Daoy (cell line): ENCODE data around the gene ATP5F1A. TPM values are rescaled to one million over a fixed set of nuclear protein-coding genes. Genes with fewer than 3 reads are reported as not detected.
"Not testable (repeated sequence)": the region's sequence is repeated elsewhere in the genome, so short reads cannot be mapped to it uniquely, and the experiment has no call there.

Experiments used
- DNase-seq: peaks from one replicate; pipeline ENCODE4 v3.0.0-alpha.2; 2015; ENCODE audit warnings: low read depth
- total RNA-seq: library from RNA; depleted of rRNA; stranded (reverse); fragments of >200 nt; shearing (Covaris generic); gene quantifications from 2 replicates; pipeline ENCODE4 v1.2.3, GENCODE V29; 2014; rRNA removed

ATP5F1A gene
- total RNA-seq, 1 experiment from 2014 or later = 627 TPM

DNA sequence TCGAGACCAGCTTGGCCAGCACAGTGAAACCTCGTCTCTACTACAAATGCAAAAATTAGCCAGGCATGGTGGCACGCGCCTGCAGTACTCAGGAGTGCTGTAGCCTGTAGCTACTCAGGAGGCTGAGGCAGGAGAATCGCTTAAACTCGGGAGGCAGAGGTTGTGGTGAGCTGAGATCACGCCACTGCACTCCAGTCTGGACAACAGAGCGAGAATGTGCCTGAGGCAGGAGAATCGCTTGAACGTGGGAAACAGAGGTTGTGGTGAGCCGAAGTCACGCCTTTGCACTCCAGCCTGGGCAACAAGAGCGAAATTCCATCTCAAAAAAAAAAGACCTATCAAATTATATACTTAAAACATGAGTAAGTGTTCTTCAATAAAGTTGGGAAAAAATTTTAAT is 50.7 kb downstream of the ATP5F1A start:
- not testable (repeated sequence) for DNase-seq

DNA sequence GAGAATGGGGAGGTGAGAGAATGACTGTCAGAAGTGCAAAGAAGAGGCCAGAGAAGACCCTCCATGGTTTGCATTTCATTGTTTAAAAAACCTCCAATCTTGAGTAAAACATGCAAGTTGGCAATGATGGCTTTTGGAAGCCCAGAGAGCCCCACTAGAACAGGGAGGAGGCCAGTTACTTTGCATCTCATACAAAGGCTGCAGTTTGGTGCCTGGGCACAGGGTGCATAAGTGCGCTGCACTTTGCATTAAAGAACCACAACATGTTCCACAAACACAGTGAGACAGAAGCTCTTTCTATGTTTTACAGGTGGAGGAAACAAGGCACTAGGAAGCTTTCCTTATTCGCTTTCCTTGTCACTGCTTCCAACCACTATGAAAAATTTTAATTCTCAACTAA is 51.4 kb downstream of the ATP5F1A start:
- DNase-seq = no peak

- DNase-seq = no peak
Measured at GRCh38 chr18:46046126-46046525, 52.0 kb downstream of the ATP5F1A start.

DNA sequence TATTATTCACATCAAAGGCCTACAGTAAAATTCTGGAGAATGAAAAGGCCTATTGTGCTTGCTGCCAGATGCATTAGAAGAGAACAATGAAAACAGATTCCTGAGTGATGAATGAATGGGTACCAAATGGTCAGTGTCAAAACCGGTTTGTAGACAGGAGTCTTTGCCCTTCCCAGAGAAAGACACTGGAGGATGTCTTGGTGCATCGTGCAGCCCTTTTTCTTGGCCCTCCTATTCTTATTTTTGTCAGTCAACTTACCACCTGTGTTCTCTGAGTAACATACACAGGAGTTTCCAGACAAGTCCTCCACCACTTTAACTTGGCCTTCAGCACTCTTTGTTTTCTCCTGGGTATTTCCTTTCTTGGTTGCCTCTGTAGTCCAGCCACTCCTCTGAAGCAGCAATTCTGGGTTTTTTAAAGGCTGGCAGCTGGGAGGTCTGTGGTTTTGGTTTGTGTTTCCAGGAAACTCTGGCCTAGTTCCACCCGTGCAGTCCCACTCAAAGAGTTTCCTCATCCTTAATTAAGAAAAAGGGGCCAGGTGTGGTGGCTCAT is 55.4 kb downstream of the ATP5F1A start:
- DNase-seq = peak; percentile 23

DNA sequence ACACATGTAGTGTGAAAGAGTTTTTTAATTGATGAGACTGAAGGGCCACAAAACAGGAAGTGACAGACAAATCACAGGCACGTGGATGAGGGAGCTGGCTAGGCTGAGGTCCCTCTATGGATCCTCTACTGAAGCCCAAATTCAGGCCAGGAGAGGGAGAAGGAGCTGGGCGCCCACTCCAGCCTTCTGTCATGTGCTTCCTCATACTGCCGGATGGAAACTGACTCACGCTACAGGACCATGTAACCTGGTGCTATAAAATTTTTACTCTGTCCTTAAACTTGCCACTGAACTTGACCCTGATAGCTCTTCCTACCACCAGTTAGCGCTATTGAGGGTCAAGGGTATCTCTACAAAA is 57.4 kb downstream of the ATP5F1A start:
- DNase-seq = no peak

GRCh38 chr18:46040033-46040746 is 57.9 kb downstream of the ATP5F1A start:
- DNase-seq = no peak

DNA sequence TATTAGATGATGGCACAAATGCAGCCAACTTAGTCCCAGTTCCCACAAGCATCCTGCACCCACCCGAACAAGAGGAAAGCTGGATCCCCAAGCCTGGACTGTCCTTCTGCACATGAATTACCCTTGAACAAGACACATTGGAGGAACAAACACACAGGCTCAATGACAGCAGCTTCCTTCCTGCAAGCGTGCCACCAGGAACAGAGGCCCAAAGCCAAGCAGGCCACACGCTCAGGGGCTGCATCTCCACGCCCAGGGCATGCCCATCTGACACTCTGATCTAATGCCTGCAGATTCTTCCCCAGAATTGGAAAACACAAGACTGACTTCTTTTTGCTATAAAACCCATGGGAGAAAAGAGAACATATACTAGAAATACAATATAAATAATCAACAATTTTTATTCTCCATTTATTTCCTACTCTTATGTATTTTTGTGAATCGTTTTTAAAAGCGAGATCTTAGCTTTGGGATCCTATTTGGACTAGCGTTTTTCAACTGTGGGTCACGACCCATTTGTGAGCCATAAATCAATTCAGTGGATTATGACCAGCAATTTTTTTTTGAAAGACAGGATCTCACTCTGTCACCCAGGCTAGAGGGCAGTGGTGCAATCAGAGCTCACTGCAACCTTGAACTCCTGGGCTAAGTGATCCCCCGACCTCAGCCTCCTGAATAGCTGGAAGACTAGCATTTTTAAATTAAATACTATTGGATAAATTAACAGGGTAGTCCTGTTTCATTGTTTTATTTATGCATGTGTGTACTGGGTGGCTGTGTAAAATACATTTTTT is 60.4 kb downstream of the ATP5F1A start:
- DNase-seq = no peak

DNA sequence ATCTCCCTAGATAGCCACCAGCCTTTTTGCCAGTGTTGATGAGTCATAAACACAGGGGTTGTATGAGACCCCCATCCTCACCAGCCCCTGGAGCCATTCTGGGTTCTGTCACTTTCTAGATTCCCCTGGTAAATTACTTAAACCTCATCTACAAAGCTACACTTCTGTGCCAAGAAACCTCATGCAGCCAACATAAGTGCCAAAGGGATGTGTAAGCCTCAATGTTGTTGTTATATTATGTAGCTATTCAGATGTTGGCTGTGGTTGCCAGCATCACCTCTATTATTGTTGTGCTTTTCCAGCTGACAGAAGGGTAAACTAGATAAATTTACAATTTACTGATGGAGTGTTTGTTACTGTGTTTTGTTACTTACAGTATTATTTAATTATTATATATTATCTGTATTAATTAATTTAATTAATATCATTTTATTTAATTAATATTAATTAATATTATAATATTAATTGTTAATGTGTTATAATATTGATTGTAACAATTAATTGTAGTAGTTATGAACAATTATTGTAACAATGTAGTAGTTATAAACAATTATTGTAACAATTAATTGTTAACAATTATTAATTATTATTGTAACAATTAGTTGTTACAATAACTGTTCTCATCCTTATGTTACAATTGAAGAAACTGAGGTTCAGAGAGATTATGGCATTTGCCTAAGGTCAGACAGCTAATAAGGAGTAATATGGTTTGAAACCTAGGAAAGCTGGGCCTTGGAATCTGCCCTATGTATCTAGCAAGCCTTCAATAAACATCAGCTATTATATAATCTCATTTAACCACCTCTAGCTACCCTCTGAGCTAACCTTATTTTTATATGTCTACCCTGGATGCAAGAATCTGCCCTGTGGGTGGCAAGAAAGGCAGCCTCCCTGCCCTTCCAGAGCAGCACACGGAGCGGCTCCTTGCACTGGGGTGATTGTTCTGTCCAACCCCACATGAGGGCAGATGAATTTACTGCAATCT is 62.1 kb downstream of the ATP5F1A start:
- DNase-seq = peak; percentile 32

DNA sequence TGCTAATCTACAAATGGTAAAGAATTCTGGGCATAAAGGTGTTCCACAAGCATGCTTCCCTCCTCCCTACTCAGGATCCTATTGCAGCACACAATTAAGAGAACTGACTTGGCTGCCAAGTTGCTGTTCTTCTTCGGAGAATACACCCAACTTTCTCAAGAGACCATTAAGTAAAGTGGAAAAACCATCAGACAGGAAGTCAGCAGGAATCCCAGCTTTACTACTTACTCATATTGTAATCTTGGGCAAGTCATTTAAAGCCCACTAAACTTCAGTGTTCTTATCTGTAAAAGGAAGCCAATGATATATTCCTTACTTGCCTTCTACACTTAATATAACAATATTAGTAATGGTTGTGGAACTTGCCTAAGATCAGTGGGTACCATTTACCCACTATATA is 63.9 kb downstream of the ATP5F1A start:
- DNase-seq = no peak

- no peak for DNase-seq
Measured at GRCh38 chr18:46031741-46032140, 66.4 kb downstream of the ATP5F1A start.

Other genes starting within 250 kb of the ATP5F1A start
- gene EPG5, start 131.0 kb downstream of the ATP5F1A start, total RNA-seq = 6.2 TPM in 2 replicates
- gene PSTPIP2, start 26.0 kb downstream of the ATP5F1A start, total RNA-seq = 0.69 and 4.7 TPM in 2 replicates
- 46.7 and 63.9 TPM in 2 replicates for gene HAUS1, start 6.1 kb upstream of the ATP5F1A start, total RNA-seq